Hepatocyte (in vitro differentiated cells): Measurements from ENCODE around the gene PKN1. TPM values are rescaled to one million over a fixed set of nuclear protein-coding genes. Genes with fewer than 3 reads are reported as not detected.
A peak's percentile ranks its signal among the peaks of the same experiment; 100 is the strongest.

ENCODE experiments used
- DNase-seq: peaks from one replicate; pipeline ENCODE4 v3.0.0-alpha.2; 2016; ENCODE audit warnings: low spot score
- H2AFZ ChIP-seq: fragments of 200-600 bp; sonication (generic); 2 replicates; pipeline ENCODE4 v1.6.0; 2016; ENCODE audit warnings: antibody characterized with exemption, mild to moderate bottlenecking
- H3K27ac ChIP-seq: fragments of 200-600 bp; sonication (generic); 2 replicates; pipeline ENCODE4 v1.5.1; 2016; ENCODE audit warnings: mild to moderate bottlenecking
- H3K27me3 ChIP-seq: fragments of 200-600 bp; sonication (generic); 2 replicates; pipeline ENCODE4 v1.6.1; 2016
- H3K36me3 ChIP-seq: fragments of 200-600 bp; sonication (generic); replicated peaks from 2 replicates; pipeline ENCODE4 v1.5.1; 2016; ENCODE audit warnings: low read depth; ENCODE audit not compliant: insufficient read depth
- H3K4me1 ChIP-seq: fragments of 200-600 bp; sonication (generic); 2 replicates; pipeline ENCODE4 v1.5.1; 2016; ENCODE audit warnings: mild to moderate bottlenecking, moderate library complexity; ENCODE audit not compliant: insufficient read depth
- H3K4me2 ChIP-seq: fragments of 200-600 bp; sonication (generic); 2 replicates; pipeline ENCODE4 v1.6.0; 2016
- H3K4me3 ChIP-seq: fragments of 200-600 bp; sonication (generic); 2 replicates; pipeline ENCODE4 v1.5.1; 2016; ENCODE audit warnings: mild to moderate bottlenecking
- H3K79me2 ChIP-seq: fragments of 200-600 bp; sonication (generic); 2 replicates; pipeline ENCODE4 v1.6.0; 2017; ENCODE audit warnings: mild to moderate bottlenecking
- H3K9me2 ChIP-seq: fragments of 200-600 bp; sonication (generic); replicated peaks from 2 replicates; pipeline ENCODE4 v1.6.0; 2017; ENCODE audit warnings: mild to moderate bottlenecking; ENCODE audit not compliant: insufficient read depth
- H3K9me3 ChIP-seq: fragments of 200-600 bp; sonication (generic); 2 replicates; pipeline ENCODE4 v1.5.1; 2016; ENCODE audit warnings: low read depth, mild to moderate bottlenecking
- H4K20me1 ChIP-seq: fragments of 200-600 bp; sonication (generic); 2 replicates; pipeline ENCODE4 v1.6.0; 2016; ENCODE audit warnings: mild to moderate bottlenecking; ENCODE audit not compliant: insufficient read depth, poor library complexity, severe bottlenecking
- EZH2 ChIP-seq: fragments of 200-600 bp; sonication (generic); IDR thresholded peaks from 2 replicates; pipeline ENCODE4 v1.6.1; 2016; ENCODE audit warnings: antibody characterized with exemption, mild to moderate bottlenecking, borderline replicate concordance
- EZH2phosphoT487 ChIP-seq: fragments of 200-600 bp; sonication (generic); IDR thresholded peaks from one replicate; pipeline ENCODE4 v1.6.1; 2018; ENCODE audit warnings: antibody characterized with exemption, mild to moderate bottlenecking, low read depth, moderate library complexity; ENCODE audit not compliant: unreplicated experiment, severe bottlenecking
- WGBS: methylation state at CpG from one replicate; pipeline ENCODE4 v1.1.6; 2016; ENCODE audit warnings: low lambda C conversion rate; ENCODE audit errors: missing lambda C conversion rate; 5-methylcytosine and 5-hydroxymethylcytosine counted together
- polyA plus RNA-seq: library from polyadenylated mRNA; unstranded; fragments of >200 nt; fragmentation: Nextera tagmentation; extraction: Ambion mirVana; gene quantifications from 2 replicates; pipeline ENCODE4 v1.2.1, GENCODE V29; 2016
- total RNA-seq: library from RNA; depleted of rRNA; stranded (reverse); fragments of >200 nt; gene quantifications from 2 replicates; pipeline ENCODE4 v1.2.3, GENCODE V29; 2014
- TF ChIP-seq, protein P1 (sequence below): fragments of 200-600 bp; sonication (generic); IDR thresholded peaks from 2 replicates; pipeline ENCODE4 v1.5.1; 2016; ENCODE audit warnings: antibody characterized with exemption, mild to moderate bottlenecking; ENCODE audit not compliant: poor library complexity

Gene PKN1
- total and polyA plus RNA-seq, 2 experiments from 2014 or later, result 57.4 to 83.3 TPM

DNA sequence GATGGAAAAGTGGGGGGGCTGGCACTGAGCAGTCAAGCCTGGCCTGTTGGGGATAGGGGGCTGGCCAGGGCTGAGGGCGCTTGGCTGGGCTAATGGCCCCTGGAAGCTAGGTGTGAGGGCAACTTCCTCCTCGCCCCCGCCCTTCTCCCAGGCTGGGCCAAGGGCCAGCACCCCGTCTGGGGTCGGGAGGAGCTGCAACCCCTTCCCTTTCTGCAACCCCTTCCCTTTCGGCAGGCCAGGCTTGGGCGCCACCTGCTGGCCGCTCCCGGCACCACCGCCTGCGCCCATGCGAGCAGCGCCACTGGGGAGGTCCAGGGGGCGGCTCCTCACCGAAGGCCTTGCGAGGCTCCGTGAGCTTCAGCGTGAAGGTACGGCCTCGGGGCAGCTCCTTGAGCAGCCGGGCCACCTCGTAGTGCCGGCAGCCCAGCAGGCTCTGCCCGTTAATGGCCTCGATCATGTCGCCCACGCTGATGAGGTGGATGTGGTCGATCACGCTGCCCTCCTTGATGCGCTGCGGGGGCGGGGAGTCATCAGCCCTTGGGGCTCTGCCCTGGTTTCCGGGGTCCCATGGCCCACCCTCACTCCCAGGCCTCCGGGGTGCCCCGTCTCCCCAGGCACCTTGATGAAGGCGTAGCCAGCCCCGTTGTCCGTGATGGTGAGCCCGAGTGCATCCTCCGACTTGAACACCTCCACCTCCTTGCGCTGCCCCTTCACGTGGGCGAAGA is 47.0 kb downstream of the PKN1 start:
- H3K4me2 ChIP-seq, result no peak overlapping the region
- peaks cover 4% of the 10 kb centered on the region for H3K36me3 ChIP-seq
- no peaks in the 10 kb centered on the region for H3K9me3 ChIP-seq

DNA sequence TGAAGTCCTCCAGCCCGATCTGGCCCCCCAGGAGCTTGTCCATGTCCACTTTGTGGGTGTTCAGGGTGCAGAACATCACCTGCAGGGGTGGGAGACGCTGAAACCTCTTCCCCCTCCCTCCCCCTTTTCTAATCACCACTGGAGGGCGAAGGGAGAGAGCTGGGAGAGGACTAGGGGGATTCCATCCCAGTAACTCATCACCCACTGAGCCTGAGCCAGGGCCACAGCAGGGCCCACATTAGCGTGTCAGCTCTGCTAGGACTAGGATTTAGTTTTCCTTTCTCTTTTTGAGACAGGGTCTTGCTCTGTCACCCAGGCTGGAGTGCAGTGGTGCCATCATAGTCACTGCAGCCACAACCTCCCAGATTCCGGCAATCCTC is 47.6 kb downstream of the PKN1 start:
- Histone ChIP-seq H3K36me3 (peaks cover 4% of the 10 kb centered on the region), H3K4me2 (no peak overlapping the region), H3K4me3 (no peak overlapping the region), H2AFZ (no peak overlapping the region), H4K20me1 (peaks cover 3% of the 10 kb centered on the region), H3K9me3 (no peaks in the 10 kb centered on the region), H3K4me1 (peaks cover 16% of the 10 kb centered on the region), H3K27me3 (no peaks in the 10 kb centered on the region), H3K79me2 (no peaks in the 10 kb centered on the region), H3K9me2 (no peaks in the 10 kb centered on the region), H3K27ac (no peak overlapping the region)
- no peak for DNase-seq
- TF ChIP-seq, protein P1, sequence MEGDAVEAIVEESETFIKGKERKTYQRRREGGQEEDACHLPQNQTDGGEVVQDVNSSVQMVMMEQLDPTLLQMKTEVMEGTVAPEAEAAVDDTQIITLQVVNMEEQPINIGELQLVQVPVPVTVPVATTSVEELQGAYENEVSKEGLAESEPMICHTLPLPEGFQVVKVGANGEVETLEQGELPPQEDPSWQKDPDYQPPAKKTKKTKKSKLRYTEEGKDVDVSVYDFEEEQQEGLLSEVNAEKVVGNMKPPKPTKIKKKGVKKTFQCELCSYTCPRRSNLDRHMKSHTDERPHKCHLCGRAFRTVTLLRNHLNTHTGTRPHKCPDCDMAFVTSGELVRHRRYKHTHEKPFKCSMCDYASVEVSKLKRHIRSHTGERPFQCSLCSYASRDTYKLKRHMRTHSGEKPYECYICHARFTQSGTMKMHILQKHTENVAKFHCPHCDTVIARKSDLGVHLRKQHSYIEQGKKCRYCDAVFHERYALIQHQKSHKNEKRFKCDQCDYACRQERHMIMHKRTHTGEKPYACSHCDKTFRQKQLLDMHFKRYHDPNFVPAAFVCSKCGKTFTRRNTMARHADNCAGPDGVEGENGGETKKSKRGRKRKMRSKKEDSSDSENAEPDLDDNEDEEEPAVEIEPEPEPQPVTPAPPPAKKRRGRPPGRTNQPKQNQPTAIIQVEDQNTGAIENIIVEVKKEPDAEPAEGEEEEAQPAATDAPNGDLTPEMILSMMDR, result no peak
- no peak for TF ChIP-seq EZH2phosphoT487
- TF ChIP-seq EZH2, result no peak
- WGBS, result 84% methylated on average over 5 of the region's 5 CpGs

More for the DNA sequence above, 47.0 kb downstream of the PKN1 start:
- H3K27ac ChIP-seq, result no peak overlapping the region
- H3K4me3 ChIP-seq, result no peak overlapping the region
- no peak for TF ChIP-seq EZH2
- TF ChIP-seq, protein P1, result peak; percentile 78
- H2AFZ ChIP-seq, result no peak overlapping the region
- H3K9me2 ChIP-seq, result no peaks in the 10 kb centered on the region
- H3K4me1 ChIP-seq, result peaks cover 22% of the 10 kb centered on the region
- 69% methylated on average over 39 of the region's 43 CpGs for WGBS
- DNase-seq, result no peak
- H3K27me3 ChIP-seq, result no peaks in the 10 kb centered on the region
- peaks cover 3% of the 10 kb centered on the region for H4K20me1 ChIP-seq
- no peaks in the 10 kb centered on the region for H3K79me2 ChIP-seq

DNA sequence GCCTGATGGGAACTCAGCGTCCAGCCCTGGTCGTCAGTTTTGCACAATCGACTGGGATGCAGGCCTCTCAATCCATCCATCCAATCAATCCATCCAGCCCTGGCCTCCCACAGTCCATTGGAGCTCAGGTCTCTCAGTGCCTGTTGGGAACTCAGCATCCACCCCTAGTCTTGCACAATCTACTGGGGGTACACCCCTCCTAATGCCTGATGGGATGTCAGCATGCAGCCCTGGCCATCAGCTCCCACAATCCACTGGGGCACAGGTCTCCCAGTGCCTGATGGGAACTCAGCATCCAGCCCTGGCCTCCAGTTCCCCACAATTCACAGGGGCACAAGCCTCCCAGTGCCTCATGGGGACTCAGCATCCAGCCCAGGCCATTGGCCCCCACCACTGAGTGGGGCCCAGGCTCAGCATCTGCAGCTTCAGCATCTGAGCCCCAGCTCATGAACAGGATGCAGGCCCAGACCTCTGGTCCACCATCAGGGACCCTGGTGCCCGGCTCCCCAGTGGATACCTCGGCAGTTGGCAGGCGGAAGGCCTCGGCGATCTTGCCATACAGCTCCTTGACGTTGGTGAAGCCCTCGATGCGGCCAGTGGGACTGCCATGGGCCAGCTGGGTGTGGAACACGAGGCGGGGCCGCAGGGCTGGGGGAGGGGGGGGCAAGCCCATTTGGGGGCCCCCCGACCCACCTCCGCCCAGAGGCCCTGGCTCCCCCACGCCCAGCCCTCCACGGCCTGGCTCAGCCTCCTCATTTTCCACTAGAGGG is 49.3 kb downstream of the PKN1 start:
- Histone ChIP-seq H2AFZ (no peak overlapping the region), H3K9me2 (no peaks in the 10 kb centered on the region), H3K27ac (no peak overlapping the region), H3K79me2 (peaks cover 9% of the 10 kb centered on the region), H3K9me3 (no peaks in the 10 kb centered on the region), H3K4me2 (no peak overlapping the region), H3K4me1 (peaks cover 8% of the 10 kb centered on the region), H3K27me3 (no peaks in the 10 kb centered on the region), H4K20me1 (peaks cover 3% of the 10 kb centered on the region), H3K4me3 (no peak overlapping the region), H3K36me3 (peaks cover 4% of the 10 kb centered on the region)
- 98% methylated on average over 9 of the region's 18 CpGs for WGBS
- no peak for TF ChIP-seq EZH2
- TF ChIP-seq, protein P1, result no peak
- TF ChIP-seq EZH2phosphoT487, result no peak
- DNase-seq, result no peak
